Anterior cingulate cortex (tissue), 58 donors: ENCODE measurements around the gene SCGB3A1.
A peak's percentile ranks its signal among the peaks of the same experiment; 100 is the strongest.

Source experiments
- DNase-seq, 58 donors: peaks; one replicate each; lab custom pipeline; 2025; lab: John Stamatoyannopoulos, UW

The SCGB3A1 gene

GRCh38 chr5:180625791-180626660 lies 34.7 kb upstream of the SCGB3A1 start:
- DNase-seq: no peak

GRCh38 chr5:180625125-180625790 lies 34.0 kb upstream of the SCGB3A1 start:
- no peak for DNase-seq

- DNase-seq: no peak
Measured at GRCh38 chr5:180624587-180624986, 33.3 kb upstream of the SCGB3A1 start.

DNA sequence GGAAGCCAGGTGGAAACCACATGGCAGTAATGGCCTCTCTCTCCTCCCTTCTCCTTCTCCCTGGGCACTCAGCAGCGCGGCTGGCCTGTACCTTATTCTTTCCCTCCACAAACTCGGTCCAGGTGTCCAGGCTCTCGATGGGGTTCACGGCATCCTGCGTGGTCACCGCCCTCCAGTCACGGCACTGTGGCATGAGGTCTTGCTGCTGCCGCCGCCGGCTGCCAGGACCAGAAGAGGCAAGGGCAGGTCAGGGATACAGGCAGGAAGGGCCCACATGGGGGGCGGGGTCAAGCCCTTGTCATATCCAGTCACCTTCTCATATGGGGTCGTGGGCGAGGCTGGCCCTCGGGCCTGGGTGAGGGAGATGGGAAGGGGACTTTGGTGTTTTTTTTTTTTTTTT lies 32.5 kb upstream of the SCGB3A1 start:
- DNase-seq: no peak

- DNase-seq: no peak
Measured at GRCh38 chr5:180623411-180623834, 32.1 kb upstream of the SCGB3A1 start.

DNA sequence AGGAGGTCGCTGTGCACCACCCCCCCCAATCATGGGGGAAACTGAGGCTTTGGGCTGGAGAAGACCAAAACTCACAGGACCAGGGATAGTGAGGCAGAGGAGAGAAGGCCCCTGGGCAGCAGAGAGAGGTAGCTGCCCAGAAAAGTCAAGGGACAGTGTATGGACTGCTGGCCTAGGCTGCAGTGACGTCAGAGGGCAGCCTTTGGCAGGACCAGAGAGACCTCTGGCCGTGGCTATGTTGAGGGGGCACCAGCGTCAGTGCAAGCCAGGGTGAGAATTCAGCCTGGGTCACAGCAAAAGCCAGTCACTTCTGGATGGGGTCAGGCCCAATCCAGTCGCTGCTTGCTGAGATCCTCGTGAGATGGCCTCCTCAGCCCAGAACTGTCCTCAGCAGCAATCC lies 31.6 kb upstream of the SCGB3A1 start:
- DNase-seq: no peak

- no peak for DNase-seq
Measured at GRCh38 chr5:180621311-180621710, 30.0 kb upstream of the SCGB3A1 start.

GRCh38 chr5:180620014-180620413 lies 28.7 kb upstream of the SCGB3A1 start:
- DNase-seq: no peak

DNA sequence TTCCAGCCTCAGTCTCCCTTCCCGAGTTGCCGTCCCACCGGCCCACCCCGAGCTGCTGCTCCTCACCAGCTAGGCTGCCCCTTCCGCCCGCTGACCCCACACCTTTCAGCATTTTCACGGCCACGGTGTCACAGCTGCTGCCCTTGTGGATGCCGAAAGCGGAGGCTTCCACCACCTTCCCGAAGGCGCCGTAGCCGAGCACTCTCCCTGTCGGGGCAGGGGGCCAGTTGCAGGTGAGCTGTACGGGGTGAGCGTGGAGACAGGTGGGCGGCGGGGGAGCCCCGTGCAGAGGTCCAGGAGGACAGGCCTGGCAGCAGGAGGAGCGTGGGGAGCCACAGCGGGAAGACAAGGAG lies 28.2 kb upstream of the SCGB3A1 start:
- DNase-seq: no peak

GRCh38 chr5:180618829-180619562 lies 27.7 kb upstream of the SCGB3A1 start:
- DNase-seq: peak in 4 of 58 donors; percentile 12 to 40 (median 28)

GRCh38 chr5:180618487-180618828 lies 27.2 kb upstream of the SCGB3A1 start:
- no peak for DNase-seq

DNA sequence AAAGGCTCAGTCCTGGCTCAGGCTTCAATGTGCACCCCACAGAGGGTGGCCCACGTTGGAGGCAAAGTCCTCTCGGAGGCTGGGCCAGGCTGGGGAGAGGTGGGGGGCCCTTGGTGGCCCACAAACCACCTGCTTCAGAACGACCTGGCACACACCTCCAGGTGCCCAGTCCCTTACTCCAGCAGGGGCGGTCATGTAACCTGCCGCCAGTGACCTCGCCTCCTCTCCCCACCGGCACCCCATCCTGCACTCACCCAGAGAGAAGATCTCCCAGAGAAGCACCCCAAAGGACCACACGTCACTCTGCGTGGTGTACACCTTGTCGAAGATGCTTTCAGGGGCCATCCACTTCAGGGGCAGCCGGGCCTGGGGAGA lies 22.5 kb upstream of the SCGB3A1 start:
- no peak for DNase-seq

- no peak for DNase-seq
Measured at GRCh38 chr5:180613188-180613813, 22.0 kb upstream of the SCGB3A1 start.

GRCh38 chr5:180612683-180613082 lies 21.4 kb upstream of the SCGB3A1 start:
- no peak for DNase-seq

DNA sequence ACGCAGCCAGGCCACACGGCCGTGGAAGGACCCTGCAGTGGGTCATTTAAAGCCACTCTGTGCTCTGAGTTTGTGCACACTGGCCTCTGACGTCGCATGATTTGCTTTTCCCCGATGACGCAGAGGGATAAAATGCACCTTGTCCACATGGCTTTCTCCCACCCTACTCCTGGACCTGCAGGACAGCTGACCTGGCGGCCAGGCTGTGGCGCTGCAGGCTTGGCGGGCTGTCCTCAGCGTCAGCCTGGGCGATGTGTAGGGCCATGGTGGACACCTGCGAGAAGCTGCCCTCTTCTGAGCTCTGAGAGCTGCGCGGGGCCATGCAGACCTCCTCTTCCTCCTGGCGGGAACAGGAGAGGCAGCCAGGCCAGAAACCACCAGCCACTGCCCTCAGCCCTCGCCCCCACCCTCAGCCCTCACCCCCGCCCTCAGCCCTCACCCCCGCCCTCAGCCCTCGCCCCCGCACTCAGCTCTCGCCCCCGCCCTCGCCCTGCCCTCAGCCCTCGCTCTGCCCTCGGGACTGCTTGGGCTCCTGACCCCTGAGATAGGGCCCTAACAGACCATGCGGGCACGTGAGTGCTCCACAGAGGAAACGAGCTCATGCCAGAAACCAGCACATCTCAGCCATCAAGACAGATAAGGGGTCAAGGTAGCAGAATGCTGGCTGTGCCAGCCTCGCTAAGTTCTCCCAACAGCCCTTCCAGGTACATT lies 20.0 kb upstream of the SCGB3A1 start:
- DNase-seq: no peak

- DNase-seq: no peak
Measured at GRCh38 chr5:180609817-180610550, 18.7 kb upstream of the SCGB3A1 start.

DNA sequence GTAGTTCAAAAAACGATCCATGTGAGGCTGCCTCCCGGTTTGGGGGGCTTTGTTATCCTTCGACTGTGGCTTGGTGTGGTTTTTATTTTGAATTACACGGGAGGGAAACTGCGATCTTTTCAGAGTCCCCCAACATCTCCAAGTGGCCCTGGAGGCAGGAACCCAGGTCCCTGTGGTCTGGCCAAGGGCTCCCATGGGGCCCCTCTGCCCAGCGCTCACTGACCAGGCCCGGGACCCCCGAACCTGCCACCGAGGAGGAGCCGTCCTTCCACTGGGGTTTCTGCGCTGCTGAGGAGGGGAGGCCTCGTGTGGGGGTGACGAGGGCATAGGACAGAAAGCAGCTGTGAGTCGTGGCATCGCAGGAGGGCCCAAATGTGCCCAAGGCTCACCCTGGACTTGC lies 18.1 kb upstream of the SCGB3A1 start:
- DNase-seq: no peak

GRCh38 chr5:180608572-180609310 lies 17.4 kb upstream of the SCGB3A1 start:
- DNase-seq: no peak
